ENCODE measurements around the gene LSAMP. TPM values are rescaled to one million over a fixed set of nuclear protein-coding genes. Genes with fewer than 3 reads are reported as not detected.

The LSAMP gene
- total RNA-seq, 4 donors from 2014 or later = 1.3 to 8.3 (median 1.8) TPM

DNA sequence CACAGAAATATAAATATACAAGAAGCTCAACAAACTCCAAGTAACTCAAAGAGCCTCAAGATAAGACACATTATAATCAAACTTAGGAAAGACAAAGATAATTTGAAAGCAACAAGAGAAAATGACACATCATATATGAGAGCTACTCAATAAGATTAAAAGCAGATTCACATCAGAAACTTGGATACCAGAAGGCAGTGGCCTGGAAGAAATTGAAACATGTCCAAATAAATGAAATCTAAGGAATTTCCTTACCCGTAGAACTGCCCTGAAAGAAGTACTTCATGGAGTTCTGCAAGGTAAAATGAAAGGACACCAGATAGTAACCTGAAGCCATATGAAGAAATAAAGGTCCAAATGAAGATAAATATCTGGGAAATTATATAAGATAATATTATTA lies 113.9 kb downstream of the LSAMP start:
- no peaks in the 10 kb centered on the region for H3K36me3 ChIP-seq
- H3K27ac ChIP-seq = no peak overlapping the region
- no peak for DNase-seq
- H3K4me3 ChIP-seq = no peak overlapping the region
- H3K9me3 ChIP-seq = peaks cover 0 to 4% (median 0%) of the 10 kb centered on the region in 4 donors
- TF ChIP-seq, protein P1, sequence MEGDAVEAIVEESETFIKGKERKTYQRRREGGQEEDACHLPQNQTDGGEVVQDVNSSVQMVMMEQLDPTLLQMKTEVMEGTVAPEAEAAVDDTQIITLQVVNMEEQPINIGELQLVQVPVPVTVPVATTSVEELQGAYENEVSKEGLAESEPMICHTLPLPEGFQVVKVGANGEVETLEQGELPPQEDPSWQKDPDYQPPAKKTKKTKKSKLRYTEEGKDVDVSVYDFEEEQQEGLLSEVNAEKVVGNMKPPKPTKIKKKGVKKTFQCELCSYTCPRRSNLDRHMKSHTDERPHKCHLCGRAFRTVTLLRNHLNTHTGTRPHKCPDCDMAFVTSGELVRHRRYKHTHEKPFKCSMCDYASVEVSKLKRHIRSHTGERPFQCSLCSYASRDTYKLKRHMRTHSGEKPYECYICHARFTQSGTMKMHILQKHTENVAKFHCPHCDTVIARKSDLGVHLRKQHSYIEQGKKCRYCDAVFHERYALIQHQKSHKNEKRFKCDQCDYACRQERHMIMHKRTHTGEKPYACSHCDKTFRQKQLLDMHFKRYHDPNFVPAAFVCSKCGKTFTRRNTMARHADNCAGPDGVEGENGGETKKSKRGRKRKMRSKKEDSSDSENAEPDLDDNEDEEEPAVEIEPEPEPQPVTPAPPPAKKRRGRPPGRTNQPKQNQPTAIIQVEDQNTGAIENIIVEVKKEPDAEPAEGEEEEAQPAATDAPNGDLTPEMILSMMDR (IDR thresholded peaks at IDR 0.05) = no peak
- no peak for TF ChIP-seq POLR2A (IDR thresholded peaks at IDR 0.05)
- no peaks in the 10 kb centered on the region for H3K27me3 ChIP-seq
- no peaks in the 10 kb centered on the region for H3K4me1 ChIP-seq

DNA sequence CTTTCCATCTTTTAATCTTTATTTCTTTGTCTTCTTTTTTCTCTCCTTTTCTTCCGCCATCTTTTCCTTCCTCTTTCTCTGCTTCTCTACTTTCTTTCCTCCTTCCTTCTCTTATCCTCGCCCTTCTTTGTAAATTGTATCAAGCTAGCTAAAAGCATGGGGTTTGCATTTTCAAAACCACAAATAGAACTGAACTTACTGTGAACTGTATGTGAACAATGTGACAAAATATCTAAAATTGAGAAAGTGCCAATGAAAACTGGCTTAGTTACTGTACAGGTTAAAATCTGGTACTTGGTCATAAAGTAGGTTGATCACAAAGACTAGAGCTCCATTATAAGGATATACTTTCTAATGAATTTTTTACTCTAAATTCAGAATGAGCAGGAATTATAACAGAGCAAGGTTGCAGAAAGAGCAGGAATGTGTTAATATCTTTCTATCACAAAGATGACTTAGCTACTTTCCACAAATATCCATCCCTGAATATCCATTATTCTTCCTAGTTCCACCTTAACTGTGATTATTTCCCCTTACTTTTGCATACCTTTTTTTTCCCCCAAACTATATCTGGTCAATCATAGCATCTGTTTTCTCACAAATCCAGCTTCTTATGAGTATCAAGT lies 122.4 kb downstream of the LSAMP start:
- no peak overlapping the region for H3K4me3 ChIP-seq
- no peak for TF ChIP-seq POLR2A (IDR thresholded peaks at IDR 0.05)
- TF ChIP-seq, protein P1 (IDR thresholded peaks at IDR 0.05) = no peak
- no peaks in the 10 kb centered on the region for H3K36me3 ChIP-seq
- no peaks in the 10 kb centered on the region for H3K27me3 ChIP-seq
- no peaks in the 10 kb centered on the region for H3K9me3 ChIP-seq
- no peak overlapping the region for H3K27ac ChIP-seq
- H3K4me1 ChIP-seq = no peaks in the 10 kb centered on the region
- no peak for DNase-seq

DNA sequence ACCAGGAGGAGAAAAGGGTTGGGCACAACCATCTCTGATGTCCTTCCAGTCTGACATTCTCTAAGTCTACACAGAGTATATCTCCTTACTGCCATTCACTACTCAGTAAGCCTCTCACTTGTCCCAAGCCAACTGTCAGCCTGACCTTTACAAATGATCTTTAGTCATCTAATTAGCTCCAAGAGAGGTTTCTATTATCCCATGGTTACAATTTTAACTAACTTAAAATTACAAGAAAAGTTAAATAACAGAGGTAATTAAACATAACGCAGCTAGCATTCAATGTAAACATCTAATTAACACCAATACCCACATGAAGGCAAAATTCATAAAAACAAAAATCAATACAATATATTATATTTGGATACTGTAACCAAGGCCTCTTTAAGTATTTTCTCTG lies 126.9 kb downstream of the LSAMP start:
- no peak for TF ChIP-seq POLR2A (IDR thresholded peaks at IDR 0.05)
- TF ChIP-seq, protein P1 (IDR thresholded peaks at IDR 0.05) = no peak
- H3K4me3 ChIP-seq = no peak overlapping the region
- H3K4me1 ChIP-seq = no peaks in the 10 kb centered on the region
- H3K9me3 ChIP-seq = no peaks in the 10 kb centered on the region
- no peak overlapping the region for H3K27ac ChIP-seq
- no peaks in the 10 kb centered on the region for H3K27me3 ChIP-seq
- DNase-seq = no peak
- H3K36me3 ChIP-seq = no peaks in the 10 kb centered on the region

DNA sequence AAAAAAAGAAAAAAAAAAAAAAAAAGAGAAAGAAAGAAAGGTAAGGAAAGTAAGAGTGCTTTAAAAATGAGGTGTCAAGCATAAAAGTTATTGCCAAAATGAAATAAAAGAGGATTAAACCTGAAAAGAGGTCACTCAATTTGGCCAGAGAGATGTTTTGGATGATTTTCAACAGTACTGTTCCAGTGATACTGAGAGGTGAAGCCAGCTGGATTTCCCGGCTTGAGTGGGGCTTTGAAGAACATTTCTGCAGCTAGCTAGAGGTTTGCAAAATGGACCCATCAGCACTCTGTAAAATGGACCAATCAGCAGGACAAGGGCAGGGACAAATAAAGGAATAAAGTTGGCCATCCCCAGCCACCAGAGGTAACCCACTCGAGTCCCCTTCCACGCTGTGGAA lies 128.5 kb downstream of the LSAMP start:
- no peak for DNase-seq
- Histone ChIP-seq H3K4me3 (no peak overlapping the region), H3K9me3 (no peaks in the 10 kb centered on the region), H3K36me3 (no peaks in the 10 kb centered on the region), H3K4me1 (no peaks in the 10 kb centered on the region), H3K27ac (no peak overlapping the region), H3K27me3 (no peaks in the 10 kb centered on the region)
- TF ChIP-seq POLR2A (IDR thresholded peaks at IDR 0.05) = no peak
- TF ChIP-seq, protein P1 (IDR thresholded peaks at IDR 0.05) = no peak

DNA sequence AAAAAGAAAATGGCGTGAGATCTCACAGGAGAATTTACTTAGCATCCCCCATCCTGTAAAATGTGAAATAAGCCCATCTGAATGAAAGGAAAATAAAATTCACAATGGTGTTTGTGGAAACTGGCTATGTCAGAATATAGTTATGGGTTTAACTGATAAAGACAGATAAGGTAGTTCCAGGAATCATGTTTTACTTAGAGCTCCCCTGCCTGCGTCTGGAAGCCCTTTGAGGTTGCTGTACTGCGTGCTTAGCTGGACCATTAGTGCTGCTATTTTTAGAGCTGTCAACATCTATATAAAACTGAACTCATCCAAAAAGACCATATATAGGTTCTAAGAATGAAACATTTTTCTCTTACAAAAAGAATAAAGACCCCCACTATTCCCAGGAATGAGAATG lies 130.8 kb downstream of the LSAMP start:
- no peak overlapping the region for H3K27ac ChIP-seq
- DNase-seq = no peak
- H3K4me3 ChIP-seq = no peak overlapping the region
- no peaks in the 10 kb centered on the region for H3K27me3 ChIP-seq
- no peaks in the 10 kb centered on the region for H3K36me3 ChIP-seq
- no peaks in the 10 kb centered on the region for H3K9me3 ChIP-seq
- no peaks in the 10 kb centered on the region for H3K4me1 ChIP-seq
- TF ChIP-seq POLR2A (IDR thresholded peaks at IDR 0.05) = no peak
- TF ChIP-seq, protein P1 (IDR thresholded peaks at IDR 0.05) = no peak

DNA sequence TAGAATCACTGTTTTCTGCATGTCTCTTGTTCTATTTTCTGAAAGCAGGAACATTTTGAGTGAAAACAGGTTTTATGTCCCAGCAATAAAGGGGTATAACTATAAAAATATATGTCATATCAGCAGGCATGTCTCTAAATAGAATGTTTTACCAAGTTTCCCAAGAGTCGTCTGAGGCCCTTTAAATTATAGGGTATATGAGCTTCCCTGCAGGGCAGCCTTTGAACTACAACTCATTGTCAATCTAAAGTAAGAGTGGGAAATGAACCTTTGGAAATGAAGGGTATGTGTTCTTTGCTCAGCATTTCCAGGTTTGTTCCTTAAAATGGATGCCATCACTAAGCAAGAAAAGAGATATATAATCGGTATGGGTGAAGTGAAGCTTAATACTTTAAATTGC lies 138.6 kb downstream of the LSAMP start:
- Histone ChIP-seq H3K27ac (no peak overlapping the region), H3K27me3 (no peaks in the 10 kb centered on the region), H3K36me3 (no peaks in the 10 kb centered on the region), H3K9me3 (no peaks in the 10 kb centered on the region), H3K4me1 (no peaks in the 10 kb centered on the region), H3K4me3 (no peak overlapping the region)
- no peak for TF ChIP-seq POLR2A (IDR thresholded peaks at IDR 0.05)
- TF ChIP-seq, protein P1 (IDR thresholded peaks at IDR 0.05) = no peak
- no peak for DNase-seq
